ENCODE results near the gene SEC61B.

- no peak for TF ChIP-seq CTCF (IDR thresholded peaks at IDR 0.05)
- no peak for TF ChIP-seq POLR2A (IDR thresholded peaks at IDR 0.05)
Observed at GRCh38 chr9:99274016-99274415, 51.9 kb downstream of the SEC61B start.
